C4-2B (cell line): ENCODE results near the gene MYMK.

Experiments used
- ZFX ChIP-seq: fragments of 450-650 bp; IDR thresholded peaks from 2 replicates; pipeline ENCODE4 v1.6.1; 2017
- TF ChIP-seq, protein P1 (sequence below): fragments of 450-650 bp; conservative IDR thresholded peaks from 2 replicates; pipeline ENCODE4 v1.5.1; 2017; ENCODE audit warnings: mild to moderate bottlenecking

DNA sequence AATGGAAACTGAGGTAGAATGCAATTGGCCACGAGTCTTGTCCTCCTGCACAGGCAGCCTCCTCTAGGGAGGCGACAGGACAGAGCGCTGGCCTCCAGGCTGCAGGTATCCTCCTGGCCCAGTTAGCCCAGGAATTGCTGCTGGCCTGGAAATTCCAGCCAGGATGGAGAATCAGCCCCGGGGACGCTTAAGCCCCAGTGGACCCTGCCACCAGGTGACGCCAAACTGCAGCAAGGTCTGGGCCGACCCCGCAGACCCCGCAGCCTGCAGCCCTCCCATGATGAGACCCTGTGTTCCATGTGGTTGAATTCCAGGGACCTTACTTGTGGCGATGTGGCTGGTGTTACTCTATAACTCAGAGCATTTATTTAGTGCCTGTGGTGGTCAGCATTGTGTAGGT, 57.7 kb downstream of the MYMK start:
- TF ChIP-seq, protein P1, sequence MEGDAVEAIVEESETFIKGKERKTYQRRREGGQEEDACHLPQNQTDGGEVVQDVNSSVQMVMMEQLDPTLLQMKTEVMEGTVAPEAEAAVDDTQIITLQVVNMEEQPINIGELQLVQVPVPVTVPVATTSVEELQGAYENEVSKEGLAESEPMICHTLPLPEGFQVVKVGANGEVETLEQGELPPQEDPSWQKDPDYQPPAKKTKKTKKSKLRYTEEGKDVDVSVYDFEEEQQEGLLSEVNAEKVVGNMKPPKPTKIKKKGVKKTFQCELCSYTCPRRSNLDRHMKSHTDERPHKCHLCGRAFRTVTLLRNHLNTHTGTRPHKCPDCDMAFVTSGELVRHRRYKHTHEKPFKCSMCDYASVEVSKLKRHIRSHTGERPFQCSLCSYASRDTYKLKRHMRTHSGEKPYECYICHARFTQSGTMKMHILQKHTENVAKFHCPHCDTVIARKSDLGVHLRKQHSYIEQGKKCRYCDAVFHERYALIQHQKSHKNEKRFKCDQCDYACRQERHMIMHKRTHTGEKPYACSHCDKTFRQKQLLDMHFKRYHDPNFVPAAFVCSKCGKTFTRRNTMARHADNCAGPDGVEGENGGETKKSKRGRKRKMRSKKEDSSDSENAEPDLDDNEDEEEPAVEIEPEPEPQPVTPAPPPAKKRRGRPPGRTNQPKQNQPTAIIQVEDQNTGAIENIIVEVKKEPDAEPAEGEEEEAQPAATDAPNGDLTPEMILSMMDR, result no peak
- TF ChIP-seq ZFX, result no peak
